ENCODE data around the gene NCOA7.

Gene NCOA7, protein sequence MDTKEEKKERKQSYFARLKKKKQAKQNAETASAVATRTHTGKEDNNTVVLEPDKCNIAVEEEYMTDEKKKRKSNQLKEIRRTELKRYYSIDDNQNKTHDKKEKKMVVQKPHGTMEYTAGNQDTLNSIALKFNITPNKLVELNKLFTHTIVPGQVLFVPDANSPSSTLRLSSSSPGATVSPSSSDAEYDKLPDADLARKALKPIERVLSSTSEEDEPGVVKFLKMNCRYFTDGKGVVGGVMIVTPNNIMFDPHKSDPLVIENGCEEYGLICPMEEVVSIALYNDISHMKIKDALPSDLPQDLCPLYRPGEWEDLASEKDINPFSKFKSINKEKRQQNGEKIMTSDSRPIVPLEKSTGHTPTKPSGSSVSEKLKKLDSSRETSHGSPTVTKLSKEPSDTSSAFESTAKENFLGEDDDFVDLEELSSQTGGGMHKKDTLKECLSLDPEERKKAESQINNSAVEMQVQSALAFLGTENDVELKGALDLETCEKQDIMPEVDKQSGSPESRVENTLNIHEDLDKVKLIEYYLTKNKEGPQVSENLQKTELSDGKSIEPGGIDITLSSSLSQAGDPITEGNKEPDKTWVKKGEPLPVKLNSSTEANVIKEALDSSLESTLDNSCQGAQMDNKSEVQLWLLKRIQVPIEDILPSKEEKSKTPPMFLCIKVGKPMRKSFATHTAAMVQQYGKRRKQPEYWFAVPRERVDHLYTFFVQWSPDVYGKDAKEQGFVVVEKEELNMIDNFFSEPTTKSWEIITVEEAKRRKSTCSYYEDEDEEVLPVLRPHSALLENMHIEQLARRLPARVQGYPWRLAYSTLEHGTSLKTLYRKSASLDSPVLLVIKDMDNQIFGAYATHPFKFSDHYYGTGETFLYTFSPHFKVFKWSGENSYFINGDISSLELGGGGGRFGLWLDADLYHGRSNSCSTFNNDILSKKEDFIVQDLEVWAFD
- 48.6 reads per million, percentile 67 among the genes with 10 or more reads in this experiment for total RNA-seq

DNA sequence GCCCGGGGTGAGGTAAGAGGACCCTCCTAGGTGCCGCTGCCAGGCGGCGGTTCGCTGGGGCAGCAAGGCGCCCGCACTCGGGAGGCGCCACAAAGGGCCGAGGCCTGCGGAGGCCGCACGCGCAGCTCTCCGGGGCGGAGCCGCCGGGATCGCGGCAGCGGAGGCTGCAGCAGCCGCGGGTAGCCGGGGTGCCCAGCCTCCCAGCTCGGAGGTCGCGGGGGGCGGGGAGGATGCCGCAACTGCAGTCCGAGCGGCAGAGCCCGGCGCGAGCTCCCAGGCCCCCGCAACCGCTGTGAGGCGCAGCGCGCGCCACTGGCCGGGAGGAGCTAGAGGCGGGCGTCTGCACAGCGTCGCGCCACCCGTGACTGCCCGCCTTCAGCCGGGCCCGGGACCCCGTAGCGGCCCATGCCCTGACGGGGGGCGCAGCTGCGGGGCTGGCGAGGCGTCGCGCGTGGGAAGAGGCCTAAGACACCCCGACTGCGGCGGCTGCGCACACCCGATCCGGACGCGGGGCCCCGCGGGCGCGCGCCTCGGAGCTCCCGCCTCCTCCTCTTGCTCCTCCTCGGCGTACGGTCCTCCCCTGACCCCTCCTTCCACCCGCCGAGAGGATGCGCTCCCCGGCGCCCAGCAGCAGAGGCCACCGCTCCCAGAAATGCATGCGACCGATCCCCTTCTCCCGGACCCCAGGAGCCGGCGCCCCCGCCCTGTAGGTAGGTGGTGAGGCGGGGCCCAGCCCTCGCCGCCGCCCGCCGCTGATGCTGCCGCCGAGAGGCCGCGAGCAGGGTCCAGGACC, at the start of gene NCOA7:
Gene NCOA7, plus strand, starts transcription at position 603 of the 793 bp plus-strand sequence. CDS start 24,395 bp downstream, outside the sequence.
- peak; percentile 73 for DNase-seq

GRCh38 chr6:125741336-125741735, 49.4 kb upstream of the NCOA7 start:
- no peak for DNase-seq

DNA sequence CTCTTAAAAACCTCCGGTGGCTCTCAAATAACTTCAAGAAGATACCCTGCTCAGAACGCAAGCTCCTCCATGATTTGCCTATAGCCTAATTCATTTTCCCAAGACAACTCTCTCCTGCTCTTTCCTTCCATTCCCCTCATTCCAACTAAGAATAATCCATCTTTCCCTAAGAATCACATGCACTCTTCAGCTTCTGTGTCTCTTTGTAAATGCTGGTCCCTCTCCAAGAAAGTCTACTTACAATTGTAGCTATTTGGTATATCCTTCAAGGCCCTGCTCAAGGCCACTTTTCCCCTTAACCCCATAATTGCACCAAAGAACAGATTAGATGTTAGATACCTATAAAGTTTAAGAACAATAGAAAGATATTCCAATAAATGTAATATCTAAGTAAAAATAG, 48.7 kb upstream of the NCOA7 start:
- no peak for DNase-seq

DNA sequence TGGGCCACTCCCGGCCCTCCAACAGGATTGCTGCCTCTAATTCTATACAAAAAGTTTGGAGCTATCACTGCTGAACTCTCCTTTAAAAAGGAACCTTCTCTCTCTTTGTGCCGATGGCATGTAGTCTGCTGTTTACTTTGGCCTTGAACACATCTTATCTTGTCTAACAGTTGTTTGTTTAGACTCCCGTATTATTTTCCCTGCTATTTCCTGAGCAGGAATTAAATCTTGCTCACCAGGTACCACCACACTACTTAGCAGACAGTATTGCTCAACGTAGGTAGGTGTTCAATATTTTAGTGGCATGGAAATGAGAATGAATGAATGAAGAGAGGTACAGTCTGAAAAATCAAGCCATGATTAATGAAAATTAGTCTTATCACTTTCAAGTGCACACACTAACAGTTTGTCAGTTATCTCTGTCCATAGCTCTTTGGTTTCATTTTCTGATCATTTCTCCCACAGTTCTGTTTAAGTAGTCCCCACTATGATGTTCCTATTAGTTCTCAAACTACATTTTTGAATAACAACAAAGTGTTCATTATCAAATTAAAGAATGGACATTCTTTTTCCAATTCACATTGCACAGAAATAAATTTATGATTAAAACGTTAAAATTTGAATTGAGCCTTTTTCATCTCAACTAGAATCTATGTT, 48.2 kb upstream of the NCOA7 start:
- no peak for DNase-seq

DNA sequence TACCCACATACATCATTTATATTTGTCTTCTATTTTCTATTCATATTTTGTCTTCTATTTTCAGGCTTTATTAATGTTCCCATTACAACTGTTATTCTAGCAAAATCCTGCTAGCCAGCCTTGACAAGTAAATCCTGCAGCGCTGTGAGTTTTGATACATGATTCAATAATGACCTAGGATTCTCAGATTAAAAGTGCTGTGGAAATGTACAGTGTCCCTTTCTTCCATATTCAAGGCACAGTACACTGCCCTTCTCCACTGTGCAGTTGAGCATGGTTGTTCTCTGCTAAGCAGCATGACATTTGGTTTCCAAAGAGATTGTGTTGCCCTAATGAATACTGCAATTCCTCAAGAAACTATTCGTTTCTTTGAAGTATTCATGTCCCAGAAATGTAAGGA, 47.2 kb upstream of the NCOA7 start:
- DNase-seq = no peak

GRCh38 chr6:125745281-125746018, 45.3 kb upstream of the NCOA7 start:
- no peak for DNase-seq

DNA sequence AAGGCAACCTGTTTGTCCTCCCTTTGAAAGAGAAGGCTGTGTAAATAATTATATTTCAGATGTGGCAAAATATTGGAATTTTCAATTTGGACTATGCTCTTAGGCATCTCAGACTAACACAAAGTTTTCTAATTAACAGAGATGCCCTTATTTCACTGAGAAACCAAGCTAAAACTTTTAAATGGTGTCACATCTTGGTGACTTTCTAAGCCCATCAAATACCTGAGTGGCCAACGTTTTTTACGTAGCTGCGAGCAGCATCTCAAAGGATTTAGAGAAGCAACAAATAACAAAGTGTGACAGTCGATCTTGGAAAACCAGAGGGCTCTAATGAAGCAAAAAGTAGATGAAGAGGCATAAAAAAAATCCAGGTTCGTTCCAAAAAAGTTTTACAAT, 44.7 kb upstream of the NCOA7 start:
- DNase-seq = no peak

GRCh38 chr6:125746731-125747588, 43.8 kb upstream of the NCOA7 start:
- peak; percentile 62 for DNase-seq

DNA sequence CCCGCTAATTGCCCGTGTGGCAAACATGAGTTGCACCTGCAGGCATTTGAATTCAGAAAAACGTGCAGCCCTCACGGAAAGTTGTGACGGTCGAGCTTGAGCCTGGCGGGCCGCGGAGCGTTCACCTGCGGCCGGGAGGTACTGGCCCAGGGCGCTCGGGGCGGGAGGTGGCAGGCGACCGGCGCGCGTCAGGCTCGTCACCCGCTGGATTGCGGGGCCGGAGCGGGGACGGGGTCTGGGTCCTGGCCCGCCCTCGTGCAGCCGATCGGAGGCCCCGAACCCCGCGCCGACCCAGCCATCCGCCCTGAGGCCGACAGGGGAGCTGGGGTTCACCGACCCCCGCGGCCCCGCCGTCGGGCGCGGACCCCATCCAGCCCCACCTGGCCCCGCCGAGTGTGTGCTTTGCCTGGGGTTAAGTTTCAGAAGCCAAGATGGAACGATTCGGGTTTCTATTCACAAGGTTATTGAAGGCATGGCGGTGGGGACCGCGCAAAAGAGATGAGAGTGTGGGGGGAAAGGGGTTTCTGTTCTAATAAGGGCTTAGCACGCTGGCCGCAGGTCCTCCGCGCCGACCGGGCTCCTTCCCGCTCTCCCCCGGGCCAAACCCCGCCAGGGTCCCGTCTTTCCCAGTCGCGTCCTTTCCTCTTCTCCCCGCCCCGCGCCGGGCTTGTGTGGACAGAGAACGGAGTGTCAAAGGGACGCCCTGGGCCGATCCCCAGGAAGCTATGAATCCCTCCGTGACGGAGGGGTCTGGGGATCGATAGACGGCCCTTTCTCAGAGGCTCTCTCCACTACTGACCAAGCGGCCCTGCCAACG, 43.0 kb upstream of the NCOA7 start:
- peak; percentile 12 for DNase-seq

GRCh38 chr6:125748406-125749172, 42.2 kb upstream of the NCOA7 start:
- no peak for DNase-seq

DNA sequence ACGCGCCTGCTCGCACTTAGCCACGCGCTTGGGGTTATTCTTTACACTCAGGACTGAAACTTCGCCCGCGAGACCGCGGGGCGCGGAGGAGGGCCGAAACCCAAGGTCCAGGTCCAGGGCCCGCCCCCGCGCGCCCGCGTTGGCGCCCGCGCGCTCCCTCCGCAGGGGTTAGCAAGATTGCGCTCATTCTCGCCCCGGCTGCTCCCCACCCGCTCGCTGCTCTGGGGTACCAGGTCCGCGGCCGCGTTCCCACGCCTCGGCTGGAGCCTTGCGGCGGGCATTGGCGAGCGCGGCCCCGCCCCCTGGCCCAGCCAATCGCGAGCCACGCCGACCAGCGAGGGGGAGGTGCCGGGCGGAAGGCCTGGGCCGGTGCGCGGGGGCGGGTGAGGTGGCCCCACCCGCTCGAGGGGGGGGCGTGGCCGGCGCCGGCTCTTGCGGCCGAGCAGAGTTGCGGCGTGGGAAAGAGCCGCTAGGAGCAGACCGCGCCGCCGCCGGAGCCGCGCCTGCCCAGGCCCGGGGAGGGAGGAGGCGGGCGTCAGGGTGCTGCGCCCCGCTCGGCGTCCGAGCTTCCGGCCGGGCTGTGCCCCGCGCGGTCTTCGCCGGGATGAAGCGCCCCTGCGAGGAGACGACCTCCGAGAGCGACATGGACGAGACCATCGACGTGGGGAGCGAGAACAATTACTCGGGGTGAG, 41.4 kb upstream of the NCOA7 start, which contains the start of gene HEY2:
Gene HEY2, plus strand, starts transcription at position 460 of the 692 bp plus-strand sequence. Its CDS starts 145 bp downstream, at position 605.
- peak; percentile 65 for DNase-seq

- no peak for DNase-seq
These were observed 40.7 kb upstream of the NCOA7 start for GRCh38 chr6:125749865-125750691.

GRCh38 chr6:125750692-125751333, 39.9 kb upstream of the NCOA7 start:
- no peak for DNase-seq

- DNase-seq = no peak
These were observed 39.3 kb upstream of the NCOA7 start for GRCh38 chr6:125751334-125751916.

DNA sequence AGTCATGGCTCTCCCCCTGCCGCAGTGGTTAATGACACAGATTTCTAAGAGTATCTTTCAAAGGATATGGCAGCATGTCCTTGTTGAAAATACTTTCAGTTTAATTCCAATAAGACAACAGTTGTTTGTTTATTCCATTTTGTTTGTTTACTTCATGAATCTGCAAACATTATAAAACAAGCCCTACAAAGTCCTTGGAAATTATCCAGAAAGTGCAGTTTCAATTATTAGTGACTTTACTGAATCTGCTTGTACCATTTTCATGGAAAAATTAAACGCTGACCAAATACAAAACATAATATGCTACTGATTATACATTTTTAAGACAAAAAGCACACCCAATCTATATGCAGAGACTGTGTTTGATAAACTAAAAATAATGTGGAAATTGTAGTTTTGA, 38.0 kb upstream of the NCOA7 start:
- no peak for DNase-seq

Data from effector CD4-positive, alpha-beta T cell (primary cell).